ENCODE measurements around the gene PFDN6. TPM values are rescaled to one million over a fixed set of nuclear protein-coding genes. Genes with fewer than 3 reads are reported as not detected.
A peak's percentile ranks its signal among the peaks of the same experiment; 100 is the strongest.

Gene PFDN6
- total and polyA plus RNA-seq, 2 of the 13 experiments (the other 11 are each of a cell fraction or from before 2014, with no cell fraction given), result 75.5 to 87.0 TPM

- TF ChIP-seq NFAT5 (CRISPR knock-in tag; IDR thresholded peaks at IDR 0.05) (no peak; the same call in 1 of the 2 replicates), GATAD1 (CRISPR knock-in tag; IDR thresholded peaks at IDR 0.05) (peak; percentile 84), ZNF770 (CRISPR knock-in tag; IDR thresholded peaks at IDR 0.05) (peak; percentile 73), THAP7 (CRISPR knock-in tag; IDR thresholded peaks at IDR 0.05) (peak; percentile 94; the same call in 1 of the 2 replicates), ZFP62 (CRISPR knock-in tag; IDR thresholded peaks at IDR 0.05) (0 out of 2 replicates have a peak, but pooled peaks have one; percentile 52), CAMTA2 (CRISPR knock-in tag; IDR thresholded peaks at IDR 0.05; ENCODE audit: borderline replicate concordance) (peak; percentile 97), BATF2 (CRISPR knock-in tag; IDR thresholded peaks at IDR 0.05) (peak; percentile 78), ATF4 (CRISPR knock-in tag; IDR thresholded peaks at IDR 0.05) (peak in 1 of 2 experiments; percentile 24; a peak in 2 of 4 replicates)
- TF ChIP-seq, protein P1, sequence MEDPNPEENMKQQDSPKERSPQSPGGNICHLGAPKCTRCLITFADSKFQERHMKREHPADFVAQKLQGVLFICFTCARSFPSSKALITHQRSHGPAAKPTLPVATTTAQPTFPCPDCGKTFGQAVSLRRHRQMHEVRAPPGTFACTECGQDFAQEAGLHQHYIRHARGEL (CRISPR knock-in tag; IDR thresholded peaks at IDR 0.05), result peak; percentile 87; the same call in 1 of the 2 replicates
- TF ChIP-seq, protein P2, sequence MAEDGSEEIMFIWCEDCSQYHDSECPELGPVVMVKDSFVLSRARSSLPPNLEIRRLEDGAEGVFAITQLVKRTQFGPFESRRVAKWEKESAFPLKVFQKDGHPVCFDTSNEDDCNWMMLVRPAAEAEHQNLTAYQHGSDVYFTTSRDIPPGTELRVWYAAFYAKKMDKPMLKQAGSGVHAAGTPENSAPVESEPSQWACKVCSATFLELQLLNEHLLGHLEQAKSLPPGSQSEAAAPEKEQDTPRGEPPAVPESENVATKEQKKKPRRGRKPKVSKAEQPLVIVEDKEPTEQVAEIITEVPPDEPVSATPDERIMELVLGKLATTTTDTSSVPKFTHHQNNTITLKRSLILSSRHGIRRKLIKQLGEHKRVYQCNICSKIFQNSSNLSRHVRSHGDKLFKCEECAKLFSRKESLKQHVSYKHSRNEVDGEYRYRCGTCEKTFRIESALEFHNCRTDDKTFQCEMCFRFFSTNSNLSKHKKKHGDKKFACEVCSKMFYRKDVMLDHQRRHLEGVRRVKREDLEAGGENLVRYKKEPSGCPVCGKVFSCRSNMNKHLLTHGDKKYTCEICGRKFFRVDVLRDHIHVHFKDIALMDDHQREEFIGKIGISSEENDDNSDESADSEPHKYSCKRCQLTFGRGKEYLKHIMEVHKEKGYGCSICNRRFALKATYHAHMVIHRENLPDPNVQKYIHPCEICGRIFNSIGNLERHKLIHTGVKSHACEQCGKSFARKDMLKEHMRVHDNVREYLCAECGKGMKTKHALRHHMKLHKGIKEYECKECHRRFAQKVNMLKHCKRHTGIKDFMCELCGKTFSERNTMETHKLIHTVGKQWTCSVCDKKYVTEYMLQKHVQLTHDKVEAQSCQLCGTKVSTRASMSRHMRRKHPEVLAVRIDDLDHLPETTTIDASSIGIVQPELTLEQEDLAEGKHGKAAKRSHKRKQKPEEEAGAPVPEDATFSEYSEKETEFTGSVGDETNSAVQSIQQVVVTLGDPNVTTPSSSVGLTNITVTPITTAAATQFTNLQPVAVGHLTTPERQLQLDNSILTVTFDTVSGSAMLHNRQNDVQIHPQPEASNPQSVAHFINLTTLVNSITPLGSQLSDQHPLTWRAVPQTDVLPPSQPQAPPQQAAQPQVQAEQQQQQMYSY (CRISPR knock-in tag; IDR thresholded peaks at IDR 0.05), result peak; percentile 99
These were observed 10.0 kb downstream of the PFDN6 start (continued) for GRCh38 chr6:33299237-33299944.
